ENCODE data around the gene ACSM3. TPM values are rescaled to one million over a fixed set of nuclear protein-coding genes. Genes with fewer than 3 reads are reported as not detected.
"Not testable (repeated sequence)": the region's sequence is repeated elsewhere in the genome, so short reads cannot be mapped to it uniquely, and the experiment has no call there.

Gene ACSM3
- total RNA-seq, 1 donor from 2014 or later: 8.7 TPM

GRCh38 chr16:20791923-20792612 is 28.3 kb downstream of the ACSM3 start:
- ATAC-seq (ENCODE audit: poor library complexity) (no peak), DNase-seq (no peak)
- intact Hi-C loops (cut with DNase I): no loop called here

- intact Hi-C loops (cut with DNase I): loop anchor here (5.0 kb wide), 1 partner anchor 284 kb away; no protein-coding TSS in a partner anchor
- ATAC-seq (ENCODE audit: poor library complexity): no peak
- DNase-seq: no peak
Measured at GRCh38 chr16:20798364-20798763, 34.5 kb downstream of the ACSM3 start.

GRCh38 chr16:20799599-20799998 is 35.8 kb downstream of the ACSM3 start:
- ATAC-seq (ENCODE audit: poor library complexity): no peak
- no peak for DNase-seq
- intact Hi-C loops (cut with DNase I): loop anchor here (5.0 kb wide), 1 partner anchor 283 kb away; no protein-coding TSS in a partner anchor

GRCh38 chr16:20801278-20801677 is 37.5 kb downstream of the ACSM3 start:
- DNase-seq (no peak), ATAC-seq (ENCODE audit: poor library complexity) (no peak)
- intact Hi-C loops (cut with DNase I): no loop called here

GRCh38 chr16:20803192-20803560 is 39.4 kb downstream of the ACSM3 start:
- no peak for DNase-seq
- intact Hi-C loops (cut with DNase I): no loop called here
- ATAC-seq (ENCODE audit: poor library complexity): no peak

- no peak for DNase-seq
- intact Hi-C loops (cut with DNase I): no loop called here
- ATAC-seq (ENCODE audit: poor library complexity): no peak
Measured at GRCh38 chr16:20803561-20804214, 39.9 kb downstream of the ACSM3 start.

- DNase-seq; intact Hi-C loops (cut with DNase I): not testable (repeated sequence)
- ATAC-seq (ENCODE audit: poor library complexity): peak; percentile 3
Measured at GRCh38 chr16:20805684-20806167, 41.9 kb downstream of the ACSM3 start.

GRCh38 chr16:20806168-20807050 is 42.6 kb downstream of the ACSM3 start, which contains the start of the genes ERI2 and REXO5:
TSS of gene ERI2 (minus strand) at chr16:20806472. CDS start at chr16:20806430, 42 bp downstream.
TSS of gene REXO5 (plus strand) at chr16:20806527. CDS start at chr16:20806954, 427 bp downstream.
- intact Hi-C loops (cut with DNase I): no loop called here
- ATAC-seq (ENCODE audit: poor library complexity) (peak; percentile 97), DNase-seq (peak; percentile 95)

- no peak for ATAC-seq (ENCODE audit: poor library complexity)
- no peak for DNase-seq
- intact Hi-C loops (cut with DNase I): no loop called here
Measured at GRCh38 chr16:20807862-20808261, 44.0 kb downstream of the ACSM3 start.

- intact Hi-C loops (cut with DNase I): no loop called here
- DNase-seq (no peak), ATAC-seq (ENCODE audit: poor library complexity) (no peak)
Measured at GRCh38 chr16:20811889-20812439, 48.1 kb downstream of the ACSM3 start.

- DNase-seq: no peak
- intact Hi-C loops (cut with DNase I): no loop called here
- no peak for ATAC-seq (ENCODE audit: poor library complexity)
Measured at GRCh38 chr16:20812510-20812909, 48.7 kb downstream of the ACSM3 start.

GRCh38 chr16:20814784-20815183 is 51.0 kb downstream of the ACSM3 start:
- DNase-seq (no peak), ATAC-seq (ENCODE audit: poor library complexity) (no peak)
- intact Hi-C loops (cut with DNase I): no loop called here

GRCh38 chr16:20818929-20819585 is 55.2 kb downstream of the ACSM3 start:
- ATAC-seq (ENCODE audit: poor library complexity) (no peak), DNase-seq (no peak)
- intact Hi-C loops (cut with DNase I): no loop called here

- intact Hi-C loops (cut with DNase I): no loop called here
- DNase-seq (no peak), ATAC-seq (ENCODE audit: poor library complexity) (no peak)
Measured at GRCh38 chr16:20821682-20822081, 57.9 kb downstream of the ACSM3 start.

GRCh38 chr16:20822521-20823325 is 58.9 kb downstream of the ACSM3 start:
- ATAC-seq (ENCODE audit: poor library complexity): no peak
- intact Hi-C loops (cut with DNase I): no loop called here
- no peak for DNase-seq

- ATAC-seq (ENCODE audit: poor library complexity) (no peak), DNase-seq (no peak)
- intact Hi-C loops (cut with DNase I): no loop called here
Measured at GRCh38 chr16:20826039-20826566, 62.3 kb downstream of the ACSM3 start.

GRCh38 chr16:20829536-20829935 is 65.7 kb downstream of the ACSM3 start:
- ATAC-seq (ENCODE audit: poor library complexity): no peak
- intact Hi-C loops (cut with DNase I): no loop called here
- DNase-seq: no peak

All from Right ventricle myocardium superior (tissue), 1 donor.